Measurements from ENCODE around the gene LPA. TPM values are rescaled to one million over a fixed set of nuclear protein-coding genes. Genes with fewer than 3 reads are reported as not detected.

The LPA gene
- total RNA-seq, 2 experiments from 2014 or later, result not detected

DNA sequence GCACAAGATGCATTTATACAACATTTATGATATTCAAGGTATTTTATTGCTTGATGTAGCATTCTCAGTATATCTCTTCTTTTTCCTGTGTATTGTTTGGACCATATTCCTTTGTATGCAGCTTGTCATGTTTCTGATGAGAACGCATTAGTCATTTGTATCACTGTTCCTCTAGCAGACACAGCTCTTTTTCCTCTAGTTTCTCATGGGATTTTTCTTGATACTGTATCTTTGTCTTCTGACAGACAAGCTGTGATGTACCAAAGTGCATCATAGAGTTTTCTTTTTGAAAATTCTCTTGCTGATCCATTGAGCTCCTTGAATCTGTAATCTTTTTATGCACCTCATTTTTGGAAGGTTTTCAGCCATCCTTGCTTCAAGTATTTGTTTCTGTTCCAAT lies 175.0 kb downstream of the LPA start:
- Mint-ChIP-seq H3K36me3 (ENCODE audit: low read depth) (peaks cover 9% of the 10 kb centered on the region), H3K4me3 (no peak overlapping the region), H3K27me3 (no peaks in the 10 kb centered on the region), H3K27ac (no peak overlapping the region), H3K9me3 (peaks cover 2% of the 10 kb centered on the region), H3K4me1 (no peaks in the 10 kb centered on the region)
- no peak for DNase-seq
- POLR2A ChIA-PET, result no interaction called here
- CTCF ChIA-PET, result no interaction called here

DNA sequence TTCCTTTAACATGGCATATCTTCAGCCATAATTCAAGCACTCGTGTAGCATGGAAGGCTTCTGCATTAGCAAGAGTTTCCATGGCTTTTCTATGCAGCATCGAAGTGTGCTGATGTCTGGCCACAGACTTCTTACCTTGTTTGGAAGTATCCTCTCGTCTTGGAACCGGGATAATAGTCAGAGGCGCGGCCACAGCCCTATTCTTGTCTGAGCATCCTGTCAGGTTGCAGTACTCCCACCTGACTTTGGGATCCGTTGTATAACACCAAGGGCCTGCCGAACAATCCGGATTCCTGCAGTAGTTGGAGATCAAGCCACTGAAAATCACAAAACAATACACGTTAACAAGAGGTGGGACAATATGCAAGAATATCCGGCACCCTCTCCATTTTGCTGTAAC lies 177.0 kb downstream of the LPA start:
- no peak for DNase-seq
- Mint-ChIP-seq H3K4me3 (no peak overlapping the region), H3K27me3 (no peaks in the 10 kb centered on the region), H3K36me3 (ENCODE audit: low read depth) (peaks cover 18% of the 10 kb centered on the region), H3K9me3 (peaks cover 4% of the 10 kb centered on the region), H3K4me1 (no peaks in the 10 kb centered on the region), H3K27ac (no peak overlapping the region)
- ChIA-PET CTCF (no interaction called here), POLR2A (no interaction called here)

Other genes starting within 250 kb of the LPA start
- gene PLG, start 38.0 kb upstream of the LPA start, total RNA-seq, result under 1 TPM in 1 of 2 experiments, not detected in 1; 0.30 TPM